Upper lobe of left lung (tissue), 4 donors: Measurements from ENCODE around the gene DYNLL1.

Source experiments
- CTCF ChIP-seq, 6 experiments: fragments of 450-650 bp in 4 of 6; fragments of 200-600 bp in 2 of 6; sonication (generic) in 2 of 6; IDR thresholded peaks; one replicate each; pipeline ENCODE4 v1.5.1; 2016 to 2019; ENCODE audit warnings: antibody characterized with exemption in 6 of 6
- EP300 ChIP-seq, 4 donors: sonication (generic); formaldehyde crosslinking; IDR thresholded peaks; one replicate each; pipeline ENCODE4 v1.5.1; 2017; ENCODE audit warnings: antibody characterized with exemption in 4 of 4, control low read depth in 2 of 4
- POLR2A ChIP-seq, 4 donors: fragments of 450-650 bp; IDR thresholded peaks; one replicate each; pipeline ENCODE4 v1.5.1; 2016 to 2017; ENCODE audit warnings: antibody characterized with exemption in 4 of 4, mild to moderate bottlenecking in 2 of 4

- TF ChIP-seq CTCF (IDR thresholded peaks at IDR 0.05), result no peak
- no peak for TF ChIP-seq POLR2A (IDR thresholded peaks at IDR 0.05)
- TF ChIP-seq EP300 (IDR thresholded peaks at IDR 0.05), result no peak
These were observed 33.7 kb upstream of the DYNLL1 start for GRCh38 chr12:120462099-120462640.
